OCI-M2 (cell line): ENCODE measurements around the gene RALGAPA1.

Experiments used
- DNase-seq: peaks from one replicate; lab custom pipeline; 2025; ENCODE audit not compliant: unreplicated experiment; lab: John Stamatoyannopoulos, UW

The RALGAPA1 gene

GRCh38 chr14:35499180-35499579 is 309.9 kb downstream of the RALGAPA1 start:
- no peak for DNase-seq

- no peak for DNase-seq
Observed at GRCh38 chr14:35495278-35495677, 313.8 kb downstream of the RALGAPA1 start.

DNA sequence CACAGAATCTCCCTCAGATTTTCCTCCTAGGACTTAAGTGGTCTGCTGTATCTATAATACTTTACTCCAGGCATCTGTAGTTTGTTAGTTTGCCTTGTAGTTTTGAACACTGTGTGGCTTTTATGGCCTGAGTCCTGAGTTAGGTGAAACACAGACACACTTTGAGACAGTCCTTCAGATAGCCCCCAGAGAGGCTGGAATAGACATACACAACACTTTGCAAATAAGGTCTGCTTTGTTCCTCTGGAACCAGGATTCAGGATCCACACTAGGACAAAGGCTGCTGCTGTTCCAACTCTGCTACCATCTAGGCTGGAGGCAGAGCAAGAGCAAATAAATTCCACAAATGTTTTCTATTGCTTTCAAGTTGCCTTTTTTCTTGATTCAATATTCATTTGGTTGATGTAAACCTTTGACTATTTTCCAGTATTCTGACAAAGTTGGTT is 316.5 kb downstream of the RALGAPA1 start:
- DNase-seq: no peak
